H1 (cell line): Measurements from ENCODE around the gene ADGRG1. TPM values are rescaled to one million over a fixed set of nuclear protein-coding genes. Genes with fewer than 3 reads are reported as not detected.

ENCODE experiments used
- FOSL1 ChIP-seq: IDR thresholded peaks from 2 replicates; pipeline ENCODE4 v1.6.1; 2011; ENCODE audit warnings: mild to moderate bottlenecking, low read depth, low read length, moderate library complexity; ENCODE audit not compliant: insufficient read depth
- KDM4A ChIP-seq: IDR thresholded peaks from one replicate; pipeline ENCODE4 v1.7.1; 2012; ENCODE audit warnings: low read depth, mild to moderate bottlenecking, moderate library complexity, low read length, inconsistent platforms; ENCODE audit not compliant: severe bottlenecking
- KDM5A ChIP-seq: fragments of 200-600 bp; IDR thresholded peaks from 2 replicates; pipeline ENCODE4 v1.7.1; 2012; ENCODE audit warnings: mild to moderate bottlenecking, low read length, inconsistent platforms, mixed read lengths
- NANOG ChIP-seq: IDR thresholded peaks from 2 replicates; pipeline ENCODE4 v1.6.1; 2011; ENCODE audit warnings: low read length, low read depth, mild to moderate bottlenecking, inconsistent platforms; ENCODE audit not compliant: insufficient read depth, poor library complexity, severe bottlenecking
- RBBP5 ChIP-seq: IDR thresholded peaks from 2 replicates; pipeline ENCODE4 v1.7.1; 2012; ENCODE audit warnings: low read depth, mild to moderate bottlenecking, inconsistent platforms, low read length, moderate library complexity, borderline replicate concordance
- polyA plus RNA-seq, 7 experiments: library from polyadenylated mRNA; depleted of rRNA in 3 of 7; stranded (reverse) in 5 of 7; unstranded in 2 of 7; fragments of >200 nt in 5 of 7; fragments of 200-250 nt in 2 of 7; gene quantifications; 1 replicate in 5 of 7; 2 replicates in 1 of 7; 4 replicates in 1 of 7; pipeline versions ENCODE4 v1.2.1 to v1.2.3, GENCODE V29; 2011 to 2013; ENCODE audit warnings: missing spikeins in 2 of 7, mixed read lengths in 2 of 7
- total RNA-seq: library from RNA; stranded (reverse); fragmentation: NEBNext Ultra II Directional; extraction: Animal tissue kit (Norgen Biotek cat#: 25700); gene quantifications from 2 replicates; pipeline ENCODE4 v1.2.1, GENCODE V29; 2021

ADGRG1 gene
- total and polyA plus RNA-seq, 2 of the 8 experiments (the other 6 are each of a cell fraction or from before 2014, with no cell fraction given), result 1.3 to 2.6 TPM

DNA sequence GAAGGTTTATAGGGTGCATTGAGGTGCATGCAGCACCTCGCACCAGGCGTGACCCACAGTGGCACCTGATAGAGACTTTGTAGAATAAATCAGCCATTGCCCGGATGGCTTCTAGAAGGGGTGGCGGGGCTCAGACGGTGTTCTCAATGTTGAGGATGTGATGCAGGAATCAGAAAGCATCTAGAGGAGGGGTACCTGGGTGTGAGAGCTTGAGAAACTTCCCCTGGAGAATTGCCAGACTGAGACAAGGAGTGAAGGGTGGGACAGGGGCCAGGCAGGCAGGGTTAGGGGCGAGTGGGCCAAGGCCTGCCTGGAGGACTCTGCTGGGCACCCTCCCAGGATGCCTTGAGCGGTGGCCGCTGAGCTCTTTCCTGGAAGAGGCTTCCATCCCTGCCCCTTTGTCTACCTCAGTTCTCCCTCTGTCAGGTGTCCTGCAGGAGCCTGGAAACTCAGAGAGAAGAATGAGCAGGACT is 9.3 kb upstream of the ADGRG1 start (continued):
- TF ChIP-seq RBBP5 (no peak), NANOG (no peak), KDM5A (no peak), FOSL1 (no peak), KDM4A (no peak)
